Activated CD4-positive, alpha-beta memory T cell treated with anti-CD3 and anti-CD28 coated beads, Interleukin-2, amount 10 ng/mL, durations not matched to agents 7 days and 5 days (primary cell): Measurements from ENCODE around the gene PGAP3. TPM values are rescaled to one million over a fixed set of nuclear protein-coding genes. Genes with fewer than 3 reads are reported as not detected.

ENCODE experiments used
- CTCF ChIA-PET: fragments of 350-600 bp; sonication (Branson Sonifier 250); formaldehyde crosslinking; loops from one replicate; lab custom pipeline; 2021; ENCODE audit warnings: antibody characterized with exemption, inconsistent platforms; lab: Charles Lee
- POLR2A ChIA-PET: fragments of 350-600 bp; sonication (Branson Sonifier 250); formaldehyde crosslinking; loops from one replicate; lab custom pipeline; 2021; ENCODE audit warnings: antibody characterized with exemption; lab: Charles Lee
- DNase-seq: peaks from one replicate; pipeline ENCODE4 v3.0.0-alpha.2; 2020
- H3K27ac Mint-ChIP-seq: one replicate; pipeline ENCODE4 v1.8.0; 2021; ENCODE audit warnings: mild to moderate bottlenecking, mixed read lengths
- H3K27me3 Mint-ChIP-seq: one replicate; pipeline ENCODE4 v1.8.0; 2021; ENCODE audit warnings: mixed read lengths
- H3K36me3 Mint-ChIP-seq: one replicate; pipeline ENCODE4 v1.8.0; 2021; ENCODE audit warnings: low read depth, mixed read lengths
- H3K4me1 Mint-ChIP-seq: one replicate; pipeline ENCODE4 v1.8.0; 2021; ENCODE audit warnings: mixed read lengths
- H3K4me3 Mint-ChIP-seq: one replicate; pipeline ENCODE4 v1.8.0; 2021; ENCODE audit warnings: mild to moderate bottlenecking, mixed read lengths
- H3K9me3 Mint-ChIP-seq: one replicate; pipeline ENCODE4 v1.8.0; 2021; ENCODE audit warnings: mixed read lengths
- total RNA-seq, 2 experiments: library from RNA; stranded (reverse); gene quantifications; one replicate each; pipeline ENCODE4 v1.2.3, GENCODE V29; 2021

PGAP3 gene
- total RNA-seq, 2 experiments from 2014 or later = 14.0 to 14.2 TPM

GRCh38 chr17:39674179-39674578 lies 13.7 kb downstream of the PGAP3 start:
- H3K36me3 Mint-ChIP-seq = peaks cover 4% of the 10 kb centered on the region
- H3K9me3 Mint-ChIP-seq = no peaks in the 10 kb centered on the region
- peaks cover 12% of the 10 kb centered on the region for H3K27me3 Mint-ChIP-seq
- CTCF ChIA-PET = interaction anchor here (1.0 to 2.4 kb wide), 3 partner anchors 20 to 52 kb away, joined by 4 to 14 read pairs (median 12); no protein-coding TSS in a partner anchor
- peaks cover 42% of the 10 kb centered on the region for H3K4me1 Mint-ChIP-seq
- POLR2A ChIA-PET = interaction anchor here (8.8 kb wide), 1 partner anchor 14 kb away, joined by 71 read pairs; the partner anchor contains the start of gene PGAP3
- DNase-seq = no peak
- no peak overlapping the region for H3K4me3 Mint-ChIP-seq
- H3K27ac Mint-ChIP-seq = no peak overlapping the region

DNA sequence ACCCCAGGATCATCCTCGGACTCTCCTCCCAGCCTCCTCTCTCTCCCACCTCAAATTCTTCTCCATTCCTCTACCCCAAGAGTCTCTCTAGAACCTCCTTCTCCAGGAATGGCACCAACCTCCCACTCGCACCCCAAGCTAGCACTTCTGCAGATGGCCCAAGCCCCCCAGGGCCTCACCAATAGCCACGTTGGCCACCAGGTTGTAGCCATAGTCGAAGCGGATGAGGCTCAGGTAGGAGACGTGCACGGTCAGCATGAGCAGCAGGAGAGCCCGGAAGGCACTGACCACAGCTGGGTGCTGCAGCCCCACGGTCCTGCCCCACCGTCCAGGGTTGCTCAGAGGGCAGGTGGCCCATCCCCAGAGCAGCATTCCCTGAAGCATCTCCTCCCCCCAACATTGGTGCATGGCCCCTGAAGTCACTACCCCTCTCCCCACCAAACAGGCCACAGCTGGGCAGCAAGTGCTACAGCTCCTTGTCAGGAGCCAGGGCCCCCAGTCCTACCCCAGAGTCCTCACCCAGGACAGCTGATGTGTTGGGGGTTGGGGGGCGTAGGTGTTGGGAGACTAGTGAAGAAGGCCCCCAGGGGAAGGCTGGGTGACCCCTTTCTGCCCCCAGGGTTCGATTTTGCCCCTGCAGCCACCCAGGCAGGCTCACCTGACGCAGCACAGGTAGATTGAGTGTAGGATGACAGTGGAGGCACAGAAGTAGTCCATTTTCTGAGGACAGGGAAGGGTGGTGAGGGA lies 14.3 kb downstream of the PGAP3 start:
- Mint-ChIP-seq H3K4me1 (peaks cover 39% of the 10 kb centered on the region), H3K4me3 (no peak overlapping the region), H3K9me3 (no peaks in the 10 kb centered on the region), H3K36me3 (peaks cover 4% of the 10 kb centered on the region), H3K27ac (no peak overlapping the region), H3K27me3 (peaks cover 16% of the 10 kb centered on the region)
- POLR2A ChIA-PET = interaction anchor here (0.6 to 8.8 kb wide), 3 partner anchors 10 to 61 kb away, joined by 3 to 71 read pairs (median 3); partner anchors contain the start of gene PGAP3
- no peak for DNase-seq
- CTCF ChIA-PET = interaction anchor here (1.0 kb wide), 1 partner anchor 19 kb away, joined by 4 read pairs; no protein-coding TSS in a partner anchor

GRCh38 chr17:39672522-39673334 lies 15.1 kb downstream of the PGAP3 start:
- CTCF ChIA-PET = interaction anchor here (0.9 to 3.5 kb wide), 4 partner anchors 18 to 250 kb away, joined by 4 to 22 read pairs (median 4); no protein-coding TSS in a partner anchor
- Mint-ChIP-seq H3K4me1 (peaks cover 33% of the 10 kb centered on the region), H3K9me3 (no peaks in the 10 kb centered on the region), H3K36me3 (peaks cover 4% of the 10 kb centered on the region), H3K27ac (no peak overlapping the region), H3K27me3 (peaks cover 21% of the 10 kb centered on the region), H3K4me3 (no peak overlapping the region)
- POLR2A ChIA-PET = interaction anchor here (0.6 to 8.8 kb wide), 4 partner anchors 9 to 61 kb away, joined by 3 to 71 read pairs (median 6); partner anchors contain the start of gene PGAP3
- DNase-seq = no peak

DNA sequence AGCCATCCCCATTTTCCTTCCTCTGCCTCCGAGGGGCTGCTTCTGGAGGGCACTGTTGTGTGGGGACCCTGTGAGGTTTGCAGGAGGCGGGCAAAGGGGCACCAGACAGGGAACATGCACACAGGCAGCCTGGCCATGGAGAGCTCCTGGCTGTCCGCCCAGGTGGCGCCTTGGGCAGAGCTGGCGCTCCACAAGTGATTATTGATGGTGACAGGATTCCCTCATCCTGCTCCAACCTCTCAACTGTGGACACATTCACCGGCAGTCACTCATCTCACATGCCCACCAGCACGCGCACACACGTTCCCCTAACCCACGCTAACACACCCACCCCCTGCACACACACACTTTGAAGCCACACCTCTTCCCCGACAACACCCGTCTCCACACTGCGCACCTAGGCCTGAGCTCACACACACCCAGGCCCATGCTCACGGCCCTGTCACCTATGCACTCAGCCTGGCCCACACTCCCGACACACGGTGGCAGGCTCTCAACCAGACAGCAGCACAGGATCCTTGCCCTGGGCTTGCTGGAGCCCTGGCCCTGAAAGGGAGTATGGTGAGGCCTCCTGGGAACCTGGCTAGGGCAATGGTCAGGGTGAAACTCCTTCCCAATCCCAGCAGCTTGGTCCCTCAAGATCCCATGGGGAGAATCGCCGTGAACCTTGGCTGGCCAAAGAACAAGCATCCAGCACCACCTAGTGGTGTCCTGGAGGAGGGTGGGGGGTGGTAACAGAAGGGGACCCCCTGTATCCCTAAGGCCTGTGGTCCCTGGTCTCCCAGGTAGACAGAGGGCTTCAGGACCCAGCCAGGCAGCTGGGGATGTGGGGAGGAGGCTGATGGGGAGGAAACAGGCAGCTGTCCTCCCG lies 16.0 kb downstream of the PGAP3 start:
- H3K4me3 Mint-ChIP-seq = no peak overlapping the region
- CTCF ChIA-PET = interaction anchor here (0.6 to 3.5 kb wide), 9 partner anchors 8 to 251 kb away, joined by 3 to 22 read pairs (median 3); partner anchors contain the start of gene MIEN1

GRCh38 chr17:39670746-39671145 lies 17.1 kb downstream of the PGAP3 start:
- ChIA-PET CTCF (interaction anchor here (0.6 to 3.5 kb wide), 10 partner anchors 9 to 593 kb away, joined by 3 to 22 read pairs (median 3); partner anchors contain the start of gene PGAP3), POLR2A (interaction anchor here (1.0 to 3.7 kb wide), 4 partner anchors 9 to 58 kb away, joined by 3 to 18 read pairs (median 6); partner anchors contain the start of gene PGAP3)
- no peak overlapping the region for H3K27ac Mint-ChIP-seq
- DNase-seq = no peak
- peaks cover 32% of the 10 kb centered on the region for H3K27me3 Mint-ChIP-seq
- H3K36me3 Mint-ChIP-seq = no peaks in the 10 kb centered on the region
- H3K9me3 Mint-ChIP-seq = no peaks in the 10 kb centered on the region
- no peak overlapping the region for H3K4me3 Mint-ChIP-seq
- peaks cover 13% of the 10 kb centered on the region for H3K4me1 Mint-ChIP-seq

More for the DNA sequence above, 16.0 kb downstream of the PGAP3 start:
- Mint-ChIP-seq H3K9me3 (no peaks in the 10 kb centered on the region), H3K27ac (no peak overlapping the region), H3K4me1 (peaks cover 24% of the 10 kb centered on the region), H3K27me3 (peaks cover 24% of the 10 kb centered on the region), H3K36me3 (no peaks in the 10 kb centered on the region)
- DNase-seq = no peak
- POLR2A ChIA-PET = interaction anchor here (0.6 to 3.7 kb wide), 4 partner anchors 8 to 62 kb away, joined by 3 to 18 read pairs (median 6); partner anchors contain the start of gene PGAP3

GRCh38 chr17:39669897-39670735 lies 17.7 kb downstream of the PGAP3 start:
- Mint-ChIP-seq H3K4me3 (no peak overlapping the region), H3K36me3 (no peaks in the 10 kb centered on the region), H3K27ac (no peak overlapping the region), H3K9me3 (no peaks in the 10 kb centered on the region), H3K27me3 (peaks cover 34% of the 10 kb centered on the region), H3K4me1 (peaks cover 7% of the 10 kb centered on the region)
- ChIA-PET CTCF (interaction anchor here (0.6 to 3.5 kb wide), 10 partner anchors 14 to 594 kb away, joined by 3 to 22 read pairs (median 3); partner anchors contain the start of gene PGAP3), POLR2A (interaction anchor here (1.1 to 3.7 kb wide), 4 partner anchors 10 to 32 kb away, joined by 3 to 18 read pairs (median 6); partner anchors contain the start of gene PGAP3)
- DNase-seq = no peak

GRCh38 chr17:39667945-39668924 lies 19.6 kb downstream of the PGAP3 start, which contains the start of gene PNMT:
Gene PNMT (plus strand): TSS chr17:39668453. CDS start chr17:39668476, 23 bp downstream.
- Mint-ChIP-seq H3K27ac (no peak within 1 kb of the TSS), H3K4me1 (peaks cover 6% of the 10 kb centered on the region), H3K36me3 (no peaks in the 10 kb centered on the region), H3K9me3 (no peaks in the 10 kb centered on the region), H3K4me3 (peak within 1 kb of the TSS; percentile 27), H3K27me3 (peaks cover 34% of the 10 kb centered on the region)
- ChIA-PET POLR2A (interaction anchor here (1.0 to 3.7 kb wide), 6 partner anchors 11 to 62 kb away, joined by 3 to 18 read pairs (median 4); partner anchors contain the start of genes MIEN1 and PGAP3), CTCF (interaction anchor here (0.5 to 2.0 kb wide), 18 partner anchors 9 to 202 kb away, joined by 3 to 16 read pairs (median 4); partner anchors contain the start of genes MIEN1 and PGAP3)
- peak; percentile 70 for DNase-seq

DNA sequence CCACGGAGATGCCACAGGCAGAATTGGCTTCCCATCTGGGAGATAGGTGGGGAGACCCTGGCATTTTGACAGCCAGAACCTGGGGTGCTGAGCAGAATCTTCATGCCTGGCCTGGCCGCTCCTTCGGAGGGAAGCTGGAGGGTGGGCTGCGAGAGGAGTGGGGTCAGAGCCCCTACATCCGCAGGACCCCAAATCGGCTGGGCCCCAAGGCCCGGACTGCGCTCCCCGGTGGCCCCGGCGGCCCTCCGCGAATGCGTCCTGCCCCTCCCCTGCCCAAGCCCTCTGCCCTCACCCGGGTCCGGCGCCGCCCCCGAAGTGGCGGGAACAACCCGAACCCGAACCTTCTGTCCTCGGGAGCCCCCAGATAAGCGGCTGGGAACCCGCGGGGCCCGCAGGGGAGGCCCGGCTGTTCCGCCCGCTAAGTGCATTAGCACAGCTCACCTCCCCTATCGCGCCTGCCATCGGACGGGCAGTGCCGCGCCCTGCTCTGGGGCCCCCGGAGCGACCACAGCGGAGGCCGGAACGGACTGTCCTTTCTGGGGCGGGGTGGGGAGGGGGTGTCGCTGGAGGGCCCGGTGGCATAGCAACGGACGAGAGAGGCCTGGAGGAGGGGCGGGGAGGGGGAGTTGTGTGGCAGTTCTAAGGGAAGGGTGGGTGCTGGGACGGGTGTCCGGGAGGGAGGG lies 20.5 kb downstream of the PGAP3 start:
- Mint-ChIP-seq H3K4me3 (no peak overlapping the region), H3K27me3 (peaks cover 34% of the 10 kb centered on the region), H3K36me3 (no peaks in the 10 kb centered on the region), H3K9me3 (no peaks in the 10 kb centered on the region), H3K27ac (no peak overlapping the region), H3K4me1 (peaks cover 6% of the 10 kb centered on the region)
- DNase-seq = no peak
- ChIA-PET CTCF (interaction anchor here (1.3 to 1.8 kb wide), 7 partner anchors 12 to 63 kb away, joined by 4 to 16 read pairs (median 9); partner anchors contain the start of gene MIEN1), POLR2A (interaction anchor here (0.7 to 2.1 kb wide), 5 partner anchors 9 to 63 kb away, joined by 3 to 14 read pairs (median 4); partner anchors contain the start of genes MIEN1 and PGAP3)

DNA sequence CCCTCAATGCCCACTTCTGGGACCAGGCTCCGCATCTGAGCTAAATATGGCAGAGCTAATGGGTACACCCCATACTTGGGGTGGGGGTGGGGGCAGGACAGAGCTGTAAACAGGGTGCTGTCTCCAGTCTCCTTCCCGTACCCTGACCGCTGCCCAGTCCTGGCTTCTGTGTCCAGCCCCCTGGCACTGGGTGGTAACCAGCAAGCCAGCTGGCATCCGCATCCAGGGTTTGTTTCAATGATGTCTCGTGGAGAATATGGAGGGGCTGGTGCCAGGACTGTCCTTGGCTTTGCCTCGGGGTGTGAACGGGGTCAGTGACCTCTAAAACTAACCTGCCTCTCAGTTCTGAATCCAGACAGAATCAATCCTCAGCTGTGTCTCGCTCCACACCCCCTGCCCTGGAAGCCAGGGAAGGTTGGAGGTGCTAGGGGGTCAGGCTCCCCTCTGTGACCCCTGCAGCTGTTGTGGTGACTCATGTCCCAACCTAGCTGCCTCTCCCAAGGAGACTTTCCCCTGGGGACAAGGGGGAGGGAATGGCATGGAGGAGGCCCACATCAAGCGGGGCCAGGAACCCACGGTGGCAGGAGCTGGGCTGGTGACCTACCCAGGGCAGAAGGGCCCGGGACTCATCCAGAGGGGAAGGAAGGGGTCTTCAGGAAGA lies 21.1 kb downstream of the PGAP3 start:
- ChIA-PET POLR2A (interaction anchor here (0.7 to 2.1 kb wide), 4 partner anchors 10 to 21 kb away, joined by 3 to 14 read pairs (median 3); partner anchors contain the start of gene PGAP3), CTCF (interaction anchor here (0.6 to 2.0 kb wide), 5 partner anchors 12 to 55 kb away, joined by 4 to 14 read pairs (median 5); no protein-coding TSS in a partner anchor)
- peaks cover 32% of the 10 kb centered on the region for H3K27me3 Mint-ChIP-seq
- H3K9me3 Mint-ChIP-seq = no peaks in the 10 kb centered on the region
- peaks cover 4% of the 10 kb centered on the region for H3K36me3 Mint-ChIP-seq
- no peak for DNase-seq
- no peak overlapping the region for H3K4me3 Mint-ChIP-seq
- H3K27ac Mint-ChIP-seq = no peak overlapping the region
- peaks cover 5% of the 10 kb centered on the region for H3K4me1 Mint-ChIP-seq
